ENCODE measurements around the gene MAGI1.

The MAGI1 gene

GRCh38 chr3:65508750-65509422 is 529.8 kb downstream of the MAGI1 start:
- no peak for FAIRE-seq
- no peak for TF ChIP-seq CTCF (IDR thresholded peaks at IDR 0.05; ENCODE audit: insufficient read depth, missing control alignments)
- DNase-seq (ENCODE audit: insufficient read length, low spot score): no peak

- TF ChIP-seq CTCF (IDR thresholded peaks at IDR 0.05; ENCODE audit: insufficient read depth, missing control alignments): no peak
- FAIRE-seq (no peak), DNase-seq (ENCODE audit: insufficient read length, low spot score) (no peak)
Measured at GRCh38 chr3:65507437-65507836, 531.3 kb downstream of the MAGI1 start.

- DNase-seq (ENCODE audit: insufficient read length, low spot score): no peak
- no peak for FAIRE-seq
- TF ChIP-seq CTCF (IDR thresholded peaks at IDR 0.05; ENCODE audit: insufficient read depth, missing control alignments): no peak
Measured at GRCh38 chr3:65503776-65504175, 534.9 kb downstream of the MAGI1 start.

GRCh38 chr3:65502526-65502925 is 536.2 kb downstream of the MAGI1 start:
- no peak for FAIRE-seq
- no peak for TF ChIP-seq CTCF (IDR thresholded peaks at IDR 0.05; ENCODE audit: insufficient read depth, missing control alignments)
- DNase-seq (ENCODE audit: insufficient read length, low spot score): no peak

- TF ChIP-seq CTCF (IDR thresholded peaks at IDR 0.05; ENCODE audit: insufficient read depth, missing control alignments): no peak
- no peak for DNase-seq (ENCODE audit: insufficient read length, low spot score)
- FAIRE-seq: no peak
Measured at GRCh38 chr3:65500398-65501306, 538.1 kb downstream of the MAGI1 start.

GRCh38 chr3:65497846-65498245 is 540.9 kb downstream of the MAGI1 start:
- no peak for DNase-seq (ENCODE audit: insufficient read length, low spot score)
- TF ChIP-seq CTCF (IDR thresholded peaks at IDR 0.05; ENCODE audit: insufficient read depth, missing control alignments): no peak
- FAIRE-seq: no peak

- FAIRE-seq (no peak), DNase-seq (ENCODE audit: insufficient read length, low spot score) (no peak)
- no peak for TF ChIP-seq CTCF (IDR thresholded peaks at IDR 0.05; ENCODE audit: insufficient read depth, missing control alignments)
Measured at GRCh38 chr3:65497236-65497635, 541.5 kb downstream of the MAGI1 start.

Measured in D721Med (cell line).